ENCODE measurements around the gene MST1R.

Gene MST1R

DNA sequence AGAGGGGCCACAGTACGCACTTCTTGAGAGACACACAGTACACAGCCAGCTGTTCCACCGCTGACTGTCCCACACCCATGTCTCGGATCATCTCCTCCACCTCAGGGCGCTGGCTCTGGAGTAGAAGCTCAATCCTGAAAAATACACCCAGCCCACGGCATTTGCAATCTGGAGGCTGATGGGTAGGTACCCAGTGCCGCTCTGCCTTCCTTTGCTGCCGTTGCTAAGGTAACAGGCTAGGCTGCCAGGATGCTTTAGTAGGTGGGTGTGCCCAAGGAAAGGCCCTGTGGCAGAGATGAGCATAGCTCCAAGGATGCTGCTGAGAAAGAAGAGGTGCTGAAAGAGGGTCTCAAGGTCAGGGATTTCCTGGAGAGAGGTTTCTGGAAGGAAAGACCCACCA lies 61.9 kb downstream of the MST1R start:
- no peak for DNase-seq (ENCODE audit: low read depth in 1 of 2, low spot score in 1 of 2)

GRCh38 chr3:49841126-49841696 lies 62.5 kb downstream of the MST1R start:
- DNase-seq (ENCODE audit: low read depth in 1 of 2, low spot score in 1 of 2), result no peak

DNA sequence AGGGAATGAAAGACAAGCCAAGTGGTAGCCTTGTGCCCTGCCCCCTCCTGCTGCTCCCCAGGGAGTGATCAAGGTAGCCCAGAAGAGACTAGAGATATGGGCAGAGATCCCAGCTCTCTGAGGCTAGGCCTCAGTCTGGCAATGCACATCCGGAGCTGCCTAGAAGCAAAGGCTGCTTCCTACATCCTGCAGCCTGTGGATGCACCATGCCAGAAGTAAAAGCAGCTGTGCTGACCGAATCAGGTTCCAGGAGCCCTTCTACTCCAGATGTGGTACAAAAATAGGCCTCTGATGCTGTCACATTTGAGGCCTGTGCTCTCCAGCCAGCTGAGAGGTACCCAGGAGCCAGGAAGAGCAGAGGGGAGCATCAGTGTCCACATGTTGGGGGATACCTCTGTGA lies 63.3 kb downstream of the MST1R start:
- DNase-seq (ENCODE audit: low read depth in 1 of 2, low spot score in 1 of 2), result no peak

GRCh38 chr3:49839193-49839809 lies 64.4 kb downstream of the MST1R start:
- peak; percentile 55 to 59 for DNase-seq (ENCODE audit: low read depth in 1 of 2, low spot score in 1 of 2)

Data from stimulated activated CD4-positive, alpha-beta T cell treated with anti-CD3 and anti-CD28 coated beads, Interleukin-15, amount 100 ng/mL, for 1 hour (primary cell).